Stimulated activated CD4-positive, alpha-beta T cell treated with anti-CD3 and anti-CD28 coated beads, Interleukin-4, amount 100 ng/mL, for 4 hours (primary cell): ENCODE data around the gene ZNF189.

Experiments used
- DNase-seq, 2 experiments: peaks; one replicate each; pipeline ENCODE4 v3.0.0-alpha.2; 2020

The ZNF189 gene

GRCh38 chr9:101398068-101398929 lies at the start of gene ZNF189, which contains the start of gene MRPL50:
Gene ZNF189 (plus strand): TSS chr9:101398851. CDS start chr9:101399157, 306 bp downstream.
Gene MRPL50 (minus strand): TSS chr9:101398618. CDS start chr9:101398592, 26 bp downstream.
- DNase-seq = peak; percentile 88 to 98

GRCh38 chr9:101350285-101350684 lies 48.4 kb upstream of the ZNF189 start:
- no peak for DNase-seq

- DNase-seq = no peak
Observed at GRCh38 chr9:101352892-101353463, 45.7 kb upstream of the ZNF189 start.

- no peak for DNase-seq
Observed at GRCh38 chr9:101353683-101354082, 45.0 kb upstream of the ZNF189 start.

GRCh38 chr9:101354143-101354764 lies 44.4 kb upstream of the ZNF189 start:
- no peak for DNase-seq

- DNase-seq = no peak
Observed at GRCh38 chr9:101354765-101355708, 43.6 kb upstream of the ZNF189 start.

GRCh38 chr9:101356619-101357018 lies 42.0 kb upstream of the ZNF189 start:
- DNase-seq = no peak

- DNase-seq = no peak
Observed at GRCh38 chr9:101359679-101360078, 39.0 kb upstream of the ZNF189 start.

- DNase-seq = no peak
Observed at GRCh38 chr9:101360647-101361046, 38.0 kb upstream of the ZNF189 start.

- DNase-seq = no peak
Observed at GRCh38 chr9:101362450-101362849, 36.2 kb upstream of the ZNF189 start.

- no peak for DNase-seq
Observed at GRCh38 chr9:101365181-101365580, 33.5 kb upstream of the ZNF189 start.

GRCh38 chr9:101366038-101366756 lies 32.5 kb upstream of the ZNF189 start:
- DNase-seq = no peak

GRCh38 chr9:101367323-101367722 lies 31.3 kb upstream of the ZNF189 start:
- DNase-seq = no peak

GRCh38 chr9:101369286-101369685 lies 29.4 kb upstream of the ZNF189 start:
- no peak for DNase-seq

GRCh38 chr9:101369884-101370531 lies 28.6 kb upstream of the ZNF189 start:
- no peak for DNase-seq

- DNase-seq = no peak
Observed at GRCh38 chr9:101371813-101372212, 26.8 kb upstream of the ZNF189 start.

- DNase-seq = no peak
Observed at GRCh38 chr9:101372327-101373118, 26.1 kb upstream of the ZNF189 start.

- no peak for DNase-seq
Observed at GRCh38 chr9:101375546-101375945, 23.1 kb upstream of the ZNF189 start.

GRCh38 chr9:101376111-101376848 lies 22.4 kb upstream of the ZNF189 start:
- DNase-seq = no peak

GRCh38 chr9:101380295-101380694 lies 18.4 kb upstream of the ZNF189 start:
- no peak for DNase-seq
